HepG2 (cell line): ENCODE measurements around the gene TIMM17A. TPM values are rescaled to one million over a fixed set of nuclear protein-coding genes. Genes with fewer than 3 reads are reported as not detected.

ENCODE experiments used
- ATF2 ChIP-seq: sonication (generic); formaldehyde crosslinking; IDR thresholded peaks from 2 replicates; pipeline ENCODE4 v1.4.0; 2020; ENCODE audit warnings: missing genetic modification reagents
- DNMT3B ChIP-seq: conservative IDR thresholded peaks from 2 replicates; pipeline ENCODE4 v1.6.1; 2016; ENCODE audit warnings: missing biosample characterization, control low read depth
- MEF2D ChIP-seq: sonication (generic); formaldehyde crosslinking; IDR thresholded peaks from 2 replicates; pipeline ENCODE4 v1.5.1; 2020; ENCODE audit warnings: mild to moderate bottlenecking, missing genetic modification reagents
- PRDM15 ChIP-seq: sonication (generic); formaldehyde crosslinking; IDR thresholded peaks from 2 replicates; pipeline ENCODE4 v1.4.0; 2020; ENCODE audit warnings: missing genetic modification reagents
- THAP9 ChIP-seq: sonication (generic); formaldehyde crosslinking; IDR thresholded peaks from 2 replicates; pipeline ENCODE4; 2020; ENCODE audit warnings: missing genetic modification reagents, mild to moderate bottlenecking, borderline replicate concordance
- THRA ChIP-seq: sonication (generic); formaldehyde crosslinking; IDR thresholded peaks from 2 replicates; pipeline ENCODE4 v1.4.0; 2020; ENCODE audit warnings: missing genetic modification reagents, borderline replicate concordance
- ZNF260 ChIP-seq: sonication (generic); formaldehyde crosslinking; IDR thresholded peaks from 2 replicates; pipeline ENCODE4 v1.4.0; 2020; ENCODE audit warnings: missing genetic modification reagents, low read depth, mild to moderate bottlenecking, borderline replicate concordance
- ZNF597 ChIP-seq: sonication (generic); formaldehyde crosslinking; IDR thresholded peaks from 2 replicates; pipeline ENCODE4 v1.5.0; 2020; ENCODE audit warnings: missing genetic modification reagents
- ZNF609 ChIP-seq: sonication (generic); formaldehyde crosslinking; IDR thresholded peaks from 2 replicates; pipeline ENCODE4 v1.4.0; 2020; ENCODE audit warnings: mild to moderate bottlenecking, missing genetic modification reagents, borderline replicate concordance
- ZNF784 ChIP-seq: sonication (generic); formaldehyde crosslinking; IDR thresholded peaks from 2 replicates; pipeline ENCODE4 v1.5.1; 2020; ENCODE audit warnings: missing genetic modification reagents, mild to moderate bottlenecking, borderline replicate concordance
- polyA plus RNA-seq, 8 experiments: library from polyadenylated mRNA; depleted of rRNA in 3 of 8; stranded (reverse) in 7 of 8; unstranded in 1 of 8; fragments of >200 nt; fragmentation: Illumina TruSeq in 4 of 8; extraction: Trizol in 4 of 8; gene quantifications; 2 replicates each; pipeline versions ENCODE4 v1.2.1 to v1.2.3, GENCODE V29; 2011 to 2016; ENCODE audit warnings: low read depth in 4 of 8, missing spikeins in 1 of 8, mixed read lengths in 1 of 8; ENCODE audit not compliant: insufficient read depth in 1 of 8
- total RNA-seq, 5 experiments: library from RNA; depleted of rRNA; stranded (reverse); fragments of >200 nt; fragmentation: Illumina TruSeq; extraction: Trizol; gene quantifications; 2 replicates each; pipeline ENCODE4 v1.2.3, GENCODE V29; 2016; ENCODE audit warnings: low read depth in 1 of 5

TIMM17A gene
- total and polyA plus RNA-seq, 2 of the 13 experiments (the other 11 are each of a cell fraction or from before 2014, with no cell fraction given): 50.8 to 97.8 TPM

GRCh38 chr1:201955009-201955728 is at the start of gene TIMM17A (continued):
- TF ChIP-seq ATF2 (CRISPR knock-in tag): peak; percentile 56; the same call in 1 of the 2 replicates
- peak; percentile 78 for TF ChIP-seq MEF2D (CRISPR knock-in tag)
- TF ChIP-seq ZNF609 (CRISPR knock-in tag): no peak
- peak; percentile 33; the same call in 1 of the 2 replicates for TF ChIP-seq THRA
- TF ChIP-seq ZNF784 (CRISPR knock-in tag): 0 out of 2 replicates have a peak, but pooled peaks have one; percentile 47
- no peak for TF ChIP-seq DNMT3B
- TF ChIP-seq ZNF597 (CRISPR knock-in tag): no peak
- TF ChIP-seq THAP9: peak; percentile 91
- TF ChIP-seq ZNF260 (CRISPR knock-in tag): no peak
- TF ChIP-seq PRDM15 (CRISPR knock-in tag): no peak
